Measurements from ENCODE around the gene IL27RA.
"Not testable (repeated sequence)": the region's sequence is repeated elsewhere in the genome, so short reads cannot be mapped to it uniquely, and the experiment has no call there.

DNA sequence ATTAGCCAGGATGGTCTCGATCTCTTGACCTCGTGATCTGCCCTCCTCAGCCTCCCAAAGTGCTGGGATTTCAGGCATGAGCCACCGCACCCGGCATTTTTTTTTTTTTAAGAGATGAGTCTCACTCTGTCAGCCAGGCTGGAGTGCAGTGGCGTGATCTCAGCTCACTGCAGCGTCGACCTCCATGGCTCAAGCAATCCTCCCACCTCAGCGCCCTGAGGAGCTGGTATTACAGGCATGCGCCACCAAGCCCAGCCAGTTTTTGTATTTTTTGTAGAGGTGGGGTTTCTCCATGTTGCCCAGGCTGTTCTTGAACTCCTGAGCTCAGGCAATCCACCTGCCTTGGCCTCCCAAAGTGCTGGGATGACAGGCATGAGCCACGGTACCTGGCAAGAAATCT, 16.3 kb downstream of the IL27RA start:
- TF ChIP-seq, protein P1, sequence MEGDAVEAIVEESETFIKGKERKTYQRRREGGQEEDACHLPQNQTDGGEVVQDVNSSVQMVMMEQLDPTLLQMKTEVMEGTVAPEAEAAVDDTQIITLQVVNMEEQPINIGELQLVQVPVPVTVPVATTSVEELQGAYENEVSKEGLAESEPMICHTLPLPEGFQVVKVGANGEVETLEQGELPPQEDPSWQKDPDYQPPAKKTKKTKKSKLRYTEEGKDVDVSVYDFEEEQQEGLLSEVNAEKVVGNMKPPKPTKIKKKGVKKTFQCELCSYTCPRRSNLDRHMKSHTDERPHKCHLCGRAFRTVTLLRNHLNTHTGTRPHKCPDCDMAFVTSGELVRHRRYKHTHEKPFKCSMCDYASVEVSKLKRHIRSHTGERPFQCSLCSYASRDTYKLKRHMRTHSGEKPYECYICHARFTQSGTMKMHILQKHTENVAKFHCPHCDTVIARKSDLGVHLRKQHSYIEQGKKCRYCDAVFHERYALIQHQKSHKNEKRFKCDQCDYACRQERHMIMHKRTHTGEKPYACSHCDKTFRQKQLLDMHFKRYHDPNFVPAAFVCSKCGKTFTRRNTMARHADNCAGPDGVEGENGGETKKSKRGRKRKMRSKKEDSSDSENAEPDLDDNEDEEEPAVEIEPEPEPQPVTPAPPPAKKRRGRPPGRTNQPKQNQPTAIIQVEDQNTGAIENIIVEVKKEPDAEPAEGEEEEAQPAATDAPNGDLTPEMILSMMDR (IDR thresholded peaks at IDR 0.05), result not testable (repeated sequence)
- TF ChIP-seq MAFK (IDR thresholded peaks at IDR 0.05; ENCODE audit: partially characterized antibody); POLR2A (IDR thresholded peaks at IDR 0.05; ENCODE audit: low read length): not testable (repeated sequence)

Measured in A549 (cell line).